ENCODE data around the gene CCDC9. TPM values are rescaled to one million over a fixed set of nuclear protein-coding genes. Genes with fewer than 3 reads are reported as not detected.

The CCDC9 gene
- total and polyA plus RNA-seq, 2 of the 13 experiments (the other 11 are each of a cell fraction or from before 2014, with no cell fraction given), result 2.9 to 6.3 TPM

- TF ChIP-seq ZNF142 (CRISPR knock-in tag; IDR thresholded peaks at IDR 0.05) (no peak; the same call in none of the 2 replicates), ZBTB38 (CRISPR knock-in tag; IDR thresholded peaks at IDR 0.05) (peak; percentile 30; the same call in 1 of the 2 replicates), POLR2A (IDR thresholded peaks at IDR 0.05; ENCODE audit: insufficient read depth in 1 of 2, low read depth in 2 of 2, low read length in 2 of 2) (peak; percentile 99), MTF1 (CRISPR knock-in tag; IDR thresholded peaks at IDR 0.05) (peak; percentile 36; the same call in 1 of the 2 replicates), EED (CRISPR knock-in tag; IDR thresholded peaks at IDR 0.05) (no peak), SIN3A (IDR thresholded peaks at IDR 0.05; ENCODE audit: borderline replicate concordance, low read depth, low read length) (peak; percentile 59; the same call in 1 of the 2 replicates), ZXDC (CRISPR knock-in tag; IDR thresholded peaks at IDR 0.05) (peak; percentile 92), MTA3 (CRISPR knock-in tag; IDR thresholded peaks at IDR 0.05) (no peak), ZNF513 (CRISPR knock-in tag; conservative IDR thresholded peaks at IDR 0.05) (no peak), CC2D1A (CRISPR knock-in tag; IDR thresholded peaks at IDR 0.05) (no peak), GZF1 (CRISPR knock-in tag; IDR thresholded peaks at IDR 0.05) (no peak)
Observed at GRCh38 chr19:47225746-47226425, 30.4 kb upstream of the CCDC9 start (continued).
